Placental pericyte (primary cell): ENCODE data around the gene ASB15. TPM values are rescaled to one million over a fixed set of nuclear protein-coding genes. Genes with fewer than 3 reads are reported as not detected.

Experiments
- total RNA-seq: library from RNA; depleted of rRNA; stranded (reverse); fragments of >200 nt; gene quantifications from 2 replicates; pipeline ENCODE4 v1.2.3, GENCODE V29; 2012

ASB15 gene
- not detected in 2 replicates for total RNA-seq

DNA sequence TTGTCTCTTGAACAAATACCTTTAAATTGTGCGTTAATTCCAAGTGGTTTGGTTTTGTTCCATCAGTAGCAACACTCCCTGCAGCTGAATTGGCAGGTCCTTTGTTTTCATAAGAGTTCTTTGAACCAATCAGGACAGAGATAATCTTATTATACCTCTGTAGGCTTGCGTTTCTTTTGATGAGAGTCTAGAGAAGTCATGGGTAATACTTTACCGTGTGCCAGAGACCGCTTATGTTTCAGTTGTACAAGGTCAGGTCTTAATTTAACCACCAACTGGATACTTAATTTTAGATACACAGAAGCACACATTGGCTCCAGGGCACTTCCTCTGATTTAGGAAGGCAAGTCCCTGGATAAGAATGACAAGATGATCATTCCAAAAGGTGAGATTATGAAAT, at the start of gene ASB15:
ASB15 (plus strand) TSS at position 292 of the 400 bp plus-strand sequence. CDS start 12,682 bp downstream, outside the sequence.

DNA sequence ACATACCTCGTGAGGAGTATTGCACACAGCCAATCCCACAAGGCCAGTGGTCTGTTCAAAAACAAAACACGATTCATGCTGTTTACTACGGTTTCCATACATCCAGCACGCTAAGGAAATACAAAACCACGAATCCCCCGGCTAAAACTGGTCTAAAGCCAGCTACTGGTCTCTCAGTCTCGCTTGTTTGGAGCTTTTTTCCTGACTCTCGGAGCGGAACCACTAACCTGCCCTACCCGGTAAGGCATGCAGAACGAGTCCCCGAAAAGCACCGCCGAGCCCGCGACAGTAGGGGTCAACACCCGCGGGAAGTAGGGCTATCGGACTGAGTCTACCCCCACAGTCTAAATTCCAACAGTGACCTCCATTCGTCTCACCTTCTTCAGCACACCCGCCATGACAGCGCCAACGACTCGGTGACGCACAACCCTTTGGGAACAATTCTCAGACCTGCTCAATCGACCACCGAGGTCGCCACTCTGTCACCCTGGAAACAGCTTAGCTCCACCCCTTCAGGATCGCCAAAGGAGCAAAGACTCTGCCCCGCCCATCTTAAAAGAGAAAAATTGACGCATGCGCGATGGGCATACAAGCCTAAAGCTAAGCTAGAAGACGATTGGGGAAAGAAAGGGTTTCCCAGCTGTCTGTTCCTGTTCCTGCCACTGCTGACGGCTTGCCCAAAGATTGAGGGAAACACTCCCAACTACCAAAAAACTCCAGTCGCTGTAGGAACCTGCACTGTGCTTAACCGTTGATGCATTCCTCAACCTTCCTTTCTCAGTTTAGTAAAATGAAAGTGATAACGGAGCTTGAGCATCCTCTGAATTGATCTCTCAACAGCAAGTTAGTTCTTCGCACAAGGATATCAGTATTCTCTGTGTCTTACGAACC, 44.0 kb upstream of the ASB15 start, which contains the start of gene NDUFA5:
NDUFA5 (minus strand) TSS at position 421 of the 891 bp plus-strand sequence; CDS start at position 398, 23 bp downstream.

DNA sequence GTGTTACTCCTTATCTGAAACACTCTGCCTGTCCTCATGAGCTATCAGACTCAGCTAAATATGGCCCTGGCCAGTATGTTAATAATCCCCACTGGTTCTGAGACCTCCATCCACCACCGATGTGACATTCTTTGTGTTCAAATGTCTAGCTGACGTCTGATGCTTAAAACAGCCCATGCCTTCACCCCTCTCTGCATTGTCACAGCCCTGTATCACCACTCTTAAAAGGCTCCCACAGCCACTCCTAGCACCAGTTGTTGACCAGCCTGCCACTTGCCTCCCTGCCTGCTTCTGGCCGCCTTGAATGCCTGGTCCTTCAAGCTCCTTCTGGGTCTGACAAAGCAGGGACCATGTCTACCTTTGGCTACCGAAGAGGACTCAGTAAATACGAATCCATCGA, 54.0 kb downstream of the ASB15 start, which contains the start of gene LMOD2:
LMOD2 (plus strand) TSS at position 253 of the 400 bp plus-strand sequence; CDS start at position 351, 98 bp downstream.

Other genes with a start within 250 kb of the ASB15 start
- 0.57 and 0.66 TPM in 2 replicates for gene IQUB, start 67.2 kb upstream of the ASB15 start, total RNA-seq
- gene NDUFA5, start 44.0 kb upstream of the ASB15 start, total RNA-seq, result 17.5 and 33.1 TPM in 2 replicates
- gene LMOD2, start 54.0 kb downstream of the ASB15 start, total RNA-seq, result not detected in 2 replicates
- 15.8 and 20.5 TPM in 2 replicates for gene WASL, start 147.2 kb downstream of the ASB15 start, total RNA-seq
- 0.72 and 1.3 TPM in 2 replicates for gene HYAL4, start 243.3 kb downstream of the ASB15 start, total RNA-seq